Measurements from ENCODE around the gene SLC17A5. TPM values are rescaled to one million over a fixed set of nuclear protein-coding genes. Genes with fewer than 3 reads are reported as not detected.
A peak's percentile ranks its signal among the peaks of the same experiment; 100 is the strongest.
"Not testable (repeated sequence)": the region's sequence is repeated elsewhere in the genome, so short reads cannot be mapped to it uniquely, and the experiment has no call there.

The SLC17A5 gene, protein sequence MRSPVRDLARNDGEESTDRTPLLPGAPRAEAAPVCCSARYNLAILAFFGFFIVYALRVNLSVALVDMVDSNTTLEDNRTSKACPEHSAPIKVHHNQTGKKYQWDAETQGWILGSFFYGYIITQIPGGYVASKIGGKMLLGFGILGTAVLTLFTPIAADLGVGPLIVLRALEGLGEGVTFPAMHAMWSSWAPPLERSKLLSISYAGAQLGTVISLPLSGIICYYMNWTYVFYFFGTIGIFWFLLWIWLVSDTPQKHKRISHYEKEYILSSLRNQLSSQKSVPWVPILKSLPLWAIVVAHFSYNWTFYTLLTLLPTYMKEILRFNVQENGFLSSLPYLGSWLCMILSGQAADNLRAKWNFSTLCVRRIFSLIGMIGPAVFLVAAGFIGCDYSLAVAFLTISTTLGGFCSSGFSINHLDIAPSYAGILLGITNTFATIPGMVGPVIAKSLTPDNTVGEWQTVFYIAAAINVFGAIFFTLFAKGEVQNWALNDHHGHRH
- 10 to 100 TPM; 17.6 to 28.3 (median 19.9) TPM for polyA plus RNA-seq (ENCODE audit: insufficient read length in 4 of 4)

DNA sequence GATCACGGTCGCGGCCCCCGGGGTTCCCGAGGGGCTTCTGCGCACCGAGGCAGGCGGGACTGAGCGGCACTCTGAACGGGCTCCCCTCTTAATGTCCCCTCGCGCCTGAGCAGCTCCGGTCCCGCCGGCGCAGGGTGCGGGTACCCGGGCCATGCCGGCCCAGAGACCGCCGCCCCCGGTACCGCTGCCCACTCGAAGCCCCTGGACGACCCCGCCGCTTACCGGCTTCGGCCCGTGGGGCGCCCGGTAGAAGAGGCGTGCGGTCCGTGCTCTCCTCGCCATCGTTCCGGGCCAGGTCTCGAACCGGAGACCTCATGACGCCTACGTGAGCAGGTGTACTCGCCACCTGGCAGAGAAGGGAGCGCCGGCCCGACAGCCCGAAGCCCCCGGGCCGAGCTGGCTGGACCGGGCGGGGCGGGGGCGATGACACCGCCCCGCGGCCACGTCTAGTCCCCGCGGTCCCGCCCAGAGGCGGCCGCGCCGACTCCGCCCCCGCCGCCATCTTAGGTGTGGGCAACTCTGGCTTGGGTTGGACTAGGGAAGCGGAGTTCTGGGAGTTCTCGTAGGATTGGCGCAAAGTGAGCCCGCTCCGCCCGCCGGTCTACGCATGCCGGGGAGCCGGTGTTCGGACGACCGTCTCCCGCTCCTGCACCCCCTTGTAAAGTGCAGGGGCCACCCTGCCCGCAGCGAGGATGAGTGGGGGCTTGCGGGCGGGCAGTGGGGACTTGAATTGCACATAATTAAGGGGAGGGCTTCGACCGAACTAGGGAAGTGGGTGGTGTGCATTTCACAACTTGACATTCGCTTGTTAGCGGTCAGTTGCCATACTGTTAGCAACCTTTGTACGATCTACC, at the start of gene SLC17A5:
Gene SLC17A5 (minus strand): TSS at position 422 of the 854 bp plus-strand sequence. CDS start 106 bp downstream, at position 316.
- DNase-seq (ENCODE audit: low read depth in 4 of 4, low spot score in 3 of 4) = peak; percentile 77 to 84 (median 80)

DNA sequence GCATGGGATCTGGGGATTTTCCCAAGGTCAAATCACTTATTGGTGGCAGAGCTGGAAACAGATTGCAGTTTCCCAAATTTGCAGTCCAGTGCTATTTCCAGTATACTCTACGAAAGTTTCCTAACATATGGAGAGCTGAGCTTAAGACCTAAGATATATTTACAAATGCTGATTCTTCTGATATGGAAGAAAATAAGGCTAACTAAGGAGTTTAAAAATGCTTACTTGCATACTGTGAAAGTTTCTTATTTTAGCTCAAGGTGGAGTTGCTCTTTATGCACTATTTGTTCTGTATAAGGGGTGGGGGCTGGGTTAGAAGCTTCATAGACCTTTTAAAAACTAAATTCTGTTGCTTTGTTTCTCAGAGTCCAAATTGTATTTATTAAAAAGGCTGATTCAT, 49.7 kb upstream of the SLC17A5 start:
- DNase-seq (ENCODE audit: low read depth in 4 of 4, low spot score in 3 of 4) = no peak

DNA sequence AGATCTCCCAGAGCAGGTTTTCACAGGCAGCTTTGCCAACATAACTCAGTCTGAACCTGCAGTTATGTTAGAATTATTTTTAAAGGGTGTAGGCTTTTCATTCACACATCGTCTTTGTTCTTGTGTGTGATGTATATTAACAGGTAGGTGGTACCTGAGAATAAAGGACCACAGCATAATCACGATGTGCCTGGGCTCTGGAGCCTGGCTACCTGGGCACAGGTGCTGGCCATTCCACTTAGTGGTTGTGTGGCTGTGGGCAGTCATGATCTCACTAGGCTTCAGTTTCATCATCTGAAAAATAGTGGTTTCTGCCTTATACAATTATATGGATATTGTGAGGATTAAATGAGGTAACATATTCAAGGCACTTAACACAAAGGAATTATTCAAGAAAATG, 48.7 kb upstream of the SLC17A5 start:
- DNase-seq (ENCODE audit: low read depth in 4 of 4, low spot score in 3 of 4) = no peak

DNA sequence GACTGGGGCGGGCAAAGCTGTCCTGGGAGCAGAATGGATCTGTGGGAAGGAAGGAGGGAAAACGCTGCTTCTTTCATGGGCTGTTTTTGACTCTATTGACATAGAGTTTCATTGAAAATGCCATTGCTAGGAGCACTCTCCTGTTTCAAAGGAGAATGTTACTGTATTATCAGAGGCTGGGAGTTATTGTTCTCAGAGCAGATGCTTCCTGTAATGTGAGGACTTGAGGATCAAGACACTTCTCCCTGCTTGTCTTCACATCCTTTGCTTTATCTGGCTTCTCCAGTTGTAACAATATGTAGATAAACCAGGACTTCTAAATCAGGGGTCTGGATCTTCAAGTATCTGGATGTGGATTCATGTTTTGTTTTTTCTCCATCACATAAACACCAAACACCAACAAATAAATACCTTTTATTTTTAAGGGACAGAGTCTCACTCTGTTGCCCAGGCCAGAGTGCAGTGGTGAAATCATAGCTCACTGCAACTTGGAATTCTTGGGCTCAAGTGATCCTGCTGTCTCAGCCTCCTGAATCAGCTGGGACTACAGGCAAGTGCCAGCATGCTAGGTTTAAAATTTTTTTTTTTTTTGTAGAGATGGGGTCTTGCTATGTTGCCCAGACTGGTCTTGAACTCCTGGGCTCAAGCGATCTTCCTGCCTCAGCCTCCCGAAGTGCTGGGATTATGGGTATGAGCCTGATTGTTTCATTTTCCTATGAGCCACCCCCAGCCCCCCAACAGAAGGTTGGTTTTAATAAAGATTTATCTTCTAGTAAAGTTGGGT, 46.1 kb upstream of the SLC17A5 start:
- DNase-seq (ENCODE audit: low read depth in 4 of 4, low spot score in 3 of 4) = no peak

DNA sequence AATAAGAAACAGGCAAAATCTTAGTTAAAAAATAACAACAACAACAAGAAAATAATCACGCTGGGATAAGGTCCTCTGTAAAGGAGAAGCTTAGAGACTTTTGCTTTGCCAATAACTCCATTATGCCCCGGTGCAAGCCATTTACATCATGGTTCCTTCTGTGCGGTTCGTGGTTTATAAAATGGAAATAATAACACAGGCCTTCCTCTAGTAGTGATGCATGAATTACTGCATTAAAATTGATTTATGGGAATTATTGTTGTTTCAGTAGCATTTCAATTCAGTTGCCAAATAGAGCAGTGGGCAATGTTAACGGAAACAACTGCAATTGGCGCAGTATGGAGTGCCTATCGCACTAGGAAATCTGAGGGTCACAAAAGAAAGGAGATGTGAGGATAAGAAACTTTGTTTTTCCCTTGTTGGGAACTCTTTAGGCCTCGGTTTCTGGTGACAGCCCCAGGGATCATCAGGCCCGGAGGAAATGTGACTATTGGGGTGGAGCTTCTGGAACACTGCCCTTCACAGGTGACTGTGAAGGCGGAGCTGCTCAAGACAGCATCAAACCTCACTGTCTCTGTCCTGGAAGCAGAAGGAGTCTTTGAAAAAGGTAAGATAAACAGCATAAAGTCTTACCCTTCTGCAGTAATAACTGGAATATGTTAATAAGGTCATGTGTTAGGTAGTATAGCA, 43.3 kb upstream of the SLC17A5 start:
- no peak for DNase-seq (ENCODE audit: low read depth in 4 of 4, low spot score in 3 of 4)

DNA sequence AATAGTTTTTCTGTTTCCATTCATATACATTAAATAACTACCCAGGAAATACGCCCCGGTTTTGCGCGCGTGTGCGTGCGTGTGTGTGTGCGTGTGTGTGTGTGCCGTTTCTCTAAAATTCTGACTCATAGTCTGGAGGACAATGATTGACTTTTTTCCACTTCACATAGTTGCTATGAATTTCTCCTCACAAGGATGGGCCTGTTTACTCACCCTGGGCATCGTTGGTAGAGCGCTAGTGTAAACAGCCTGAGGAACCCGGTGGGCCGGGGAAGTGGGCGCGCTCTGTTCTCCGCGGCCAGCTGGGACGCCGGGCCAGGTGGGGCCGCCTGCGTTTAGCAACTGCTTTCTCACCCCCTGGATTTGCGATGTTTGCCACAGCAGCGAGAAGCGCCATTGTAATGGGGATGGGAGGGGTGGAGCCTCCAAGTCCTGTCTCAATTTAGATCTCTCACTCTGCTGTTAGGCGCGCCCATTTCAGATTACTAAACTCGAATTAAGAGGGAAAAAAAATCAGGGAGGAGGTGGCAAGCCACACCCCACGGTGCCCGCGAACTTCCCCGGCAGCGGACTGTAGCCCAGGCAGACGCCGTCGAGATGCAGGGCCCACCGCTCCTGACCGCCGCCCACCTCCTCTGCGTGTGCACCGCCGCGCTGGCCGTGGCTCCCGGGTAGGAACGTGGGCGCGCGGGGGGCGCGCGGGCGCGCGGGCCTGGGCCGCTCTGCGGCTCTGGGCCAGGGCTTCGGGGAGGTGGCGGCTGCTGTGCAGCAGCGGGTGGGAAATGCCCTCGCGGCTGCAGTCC, 42.0 kb upstream of the SLC17A5 start, which contains the start of gene CD109:
Gene CD109 (plus strand): TSS at position 585 of the 803 bp plus-strand sequence. CDS start 13 bp downstream, at position 598.
- DNase-seq (ENCODE audit: low read depth in 4 of 4, low spot score in 3 of 4) = peak in 3 of 4 donors; percentile 32 to 46 (median 42)

DNA sequence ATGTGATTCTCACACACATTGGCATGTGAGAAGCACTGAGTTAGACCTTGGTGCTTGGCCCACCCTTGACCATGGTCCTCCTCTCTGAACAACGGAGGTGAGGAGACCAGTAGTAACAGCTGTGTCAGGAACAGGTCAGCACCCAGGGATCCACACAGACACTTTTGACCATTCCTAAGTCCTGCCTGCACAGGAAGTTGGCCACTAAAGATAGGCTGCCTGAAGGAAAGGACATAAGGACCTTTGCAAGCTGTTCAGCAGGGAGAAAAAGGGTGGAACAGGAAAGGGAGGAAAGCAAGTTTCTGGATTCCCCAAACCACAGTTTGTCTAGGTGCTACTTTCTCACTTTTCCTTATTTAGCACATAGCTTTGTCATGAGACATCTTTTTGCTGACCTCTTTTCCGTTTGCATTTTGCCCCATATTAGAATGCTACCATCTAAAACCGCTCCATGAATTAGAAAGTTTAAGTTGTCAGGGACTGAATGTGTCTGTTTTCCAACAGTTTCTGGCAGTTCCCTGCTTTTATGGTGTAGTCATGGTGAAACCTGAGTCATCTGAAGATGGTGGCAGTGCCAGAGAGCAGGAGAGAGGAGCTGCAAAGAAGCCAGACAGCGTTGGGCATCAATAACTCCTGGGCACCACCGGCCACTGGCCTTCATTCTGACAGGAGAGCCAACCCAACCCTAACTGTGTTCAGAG, 41.1 kb upstream of the SLC17A5 start:
- no peak for DNase-seq (ENCODE audit: low read depth in 4 of 4, low spot score in 3 of 4)

DNA sequence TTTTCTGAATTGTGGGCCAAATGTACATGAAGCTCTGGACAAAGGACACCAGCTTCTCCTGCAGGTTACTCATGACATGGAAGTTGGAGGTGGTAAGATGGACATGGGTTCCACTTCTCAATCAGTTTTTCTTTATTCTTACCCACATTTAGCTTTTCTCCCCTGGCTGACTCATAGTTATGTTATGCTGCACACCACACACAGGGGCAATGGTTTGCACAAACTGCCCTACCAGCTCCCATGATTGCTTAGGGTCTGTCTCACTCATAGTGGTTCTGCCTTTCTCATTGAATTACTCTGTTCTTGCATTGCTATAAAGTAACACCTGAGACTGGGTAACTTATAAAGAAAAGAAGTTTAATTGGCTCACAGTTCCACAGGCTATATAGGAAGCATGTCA, 37.7 kb upstream of the SLC17A5 start:
- DNase-seq (ENCODE audit: low read depth in 4 of 4, low spot score in 3 of 4) = no peak

DNA sequence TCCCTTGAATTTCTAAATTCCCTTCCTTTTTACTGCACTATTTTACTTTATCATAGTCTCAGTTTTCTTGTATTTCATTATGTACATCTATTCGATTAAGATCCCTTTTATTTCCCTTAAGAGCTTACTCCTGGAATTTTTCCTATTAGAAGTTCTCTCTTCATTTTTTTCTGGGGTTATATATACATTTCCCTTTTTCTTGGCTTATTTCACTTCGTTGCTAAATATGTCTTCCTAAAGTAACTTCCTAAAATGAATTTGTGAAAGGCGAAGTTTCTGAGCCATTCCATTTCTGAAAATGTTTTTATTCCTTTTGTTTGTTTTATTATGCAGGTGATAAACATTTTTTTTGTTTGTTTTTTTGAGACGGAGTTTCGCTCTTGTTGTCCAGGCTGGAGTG, 36.3 kb upstream of the SLC17A5 start:
- DNase-seq (ENCODE audit: low read depth in 4 of 4, low spot score in 3 of 4) = no peak

DNA sequence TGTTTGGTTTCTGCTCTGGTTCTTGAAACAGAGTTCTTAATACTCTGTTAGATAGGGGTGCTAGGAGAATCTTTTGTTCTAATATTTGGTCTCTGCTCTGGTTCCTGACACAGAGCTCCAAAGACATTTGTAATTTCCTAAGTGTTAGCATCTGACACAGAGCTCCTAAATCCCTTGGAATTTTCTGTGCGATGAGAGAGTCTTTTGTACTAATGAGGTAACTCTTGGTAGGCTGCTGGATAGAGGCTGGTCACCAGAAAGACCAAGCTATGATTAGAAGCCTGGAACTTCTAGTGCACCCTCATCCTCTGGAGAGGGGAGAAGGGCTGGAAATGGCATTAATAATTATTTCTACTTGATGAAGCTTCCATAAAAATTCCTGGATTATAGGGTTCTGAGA, 34.6 kb upstream of the SLC17A5 start:
- no peak for DNase-seq (ENCODE audit: low read depth in 4 of 4, low spot score in 3 of 4)

DNA sequence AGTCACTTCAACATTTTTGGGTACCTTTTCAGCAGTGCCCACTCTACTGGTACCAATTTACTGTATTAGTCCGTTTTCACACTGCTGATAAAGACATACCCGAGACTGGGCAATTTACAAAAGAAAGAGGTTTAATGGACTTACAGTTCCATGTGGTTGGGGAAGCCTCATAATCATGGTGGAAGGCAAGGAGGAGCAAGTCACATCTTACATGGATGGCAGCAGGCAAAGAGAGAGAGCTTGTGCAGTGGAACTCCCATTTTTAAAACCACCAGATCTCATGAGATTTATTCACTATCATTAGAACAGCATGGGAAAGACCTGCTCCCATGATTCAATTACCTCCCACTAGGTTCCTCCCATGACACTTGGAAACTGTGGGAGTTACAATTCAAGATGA, 29.8 kb upstream of the SLC17A5 start:
- DNase-seq (ENCODE audit: low read depth in 4 of 4, low spot score in 3 of 4) = not testable (repeated sequence)

DNA sequence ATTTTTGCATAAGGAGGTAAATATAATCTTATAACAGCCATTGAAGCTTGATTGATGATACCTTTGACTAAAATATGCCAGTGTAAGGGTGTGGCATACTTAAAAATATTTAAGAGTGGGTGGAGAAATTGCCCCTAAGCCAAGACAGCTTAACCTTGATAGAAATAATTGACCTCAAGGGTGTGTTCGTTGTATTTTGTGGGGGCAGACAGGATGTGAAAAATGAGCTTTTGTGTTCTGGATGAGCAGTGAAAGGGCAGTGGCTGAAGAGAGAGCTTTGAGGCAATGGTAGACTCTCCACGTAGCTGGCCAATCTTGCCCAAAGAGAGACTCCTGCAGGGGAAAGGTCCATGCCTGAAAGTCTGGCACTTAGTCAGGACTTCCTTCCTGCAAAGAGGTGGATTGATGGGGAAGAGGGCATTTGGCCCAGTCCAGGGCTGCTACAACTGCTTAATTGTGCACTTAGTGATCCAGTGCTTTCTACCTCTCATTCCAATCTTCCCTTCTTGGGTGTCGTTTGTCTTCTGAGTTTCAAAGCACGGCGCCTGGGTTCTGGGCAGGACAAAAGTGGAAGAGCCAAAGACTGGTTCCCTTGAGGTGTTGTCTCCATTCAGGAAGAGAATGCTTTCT, 26.6 kb upstream of the SLC17A5 start:
- no peak for DNase-seq (ENCODE audit: low read depth in 4 of 4, low spot score in 3 of 4)

DNA sequence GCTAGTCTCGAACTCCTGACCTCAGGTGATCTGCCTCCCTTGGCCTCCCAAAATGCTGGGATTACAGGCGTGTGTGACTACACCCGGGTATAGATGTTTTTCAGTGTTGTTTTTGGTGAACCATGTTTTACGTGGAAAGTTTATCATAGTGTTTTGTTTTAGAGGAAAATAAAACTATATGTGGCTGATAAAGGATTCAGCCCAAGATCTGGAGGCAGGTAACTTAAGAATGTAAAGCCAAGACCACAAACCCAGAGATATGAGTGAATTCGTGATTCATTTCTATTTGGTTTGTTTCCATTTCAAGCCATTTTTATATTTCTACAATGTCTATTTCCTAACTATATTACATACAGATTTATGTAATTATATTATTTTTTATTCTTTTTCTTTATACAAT, 26.1 kb upstream of the SLC17A5 start:
- not testable (repeated sequence) for DNase-seq (ENCODE audit: low read depth in 4 of 4, low spot score in 3 of 4)

DNA sequence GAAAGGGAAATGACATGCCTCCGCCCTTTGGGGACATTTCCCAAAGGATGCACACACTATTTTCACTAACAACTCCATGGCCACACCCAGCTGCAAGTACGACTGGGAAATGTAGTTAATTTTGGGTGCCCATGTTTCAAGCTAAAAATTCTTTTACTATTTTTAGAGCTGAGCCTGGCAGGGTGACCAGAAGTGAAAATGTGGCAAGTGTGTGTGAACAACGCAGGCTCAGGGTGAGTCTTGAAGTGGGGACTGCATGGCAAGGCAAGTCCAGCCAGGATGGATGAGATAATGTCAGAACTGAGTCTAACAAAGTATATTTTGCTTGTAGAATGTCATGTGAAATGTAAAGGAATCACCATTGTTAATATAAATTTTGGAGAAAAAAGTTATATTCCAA, 25.2 kb upstream of the SLC17A5 start:
- DNase-seq (ENCODE audit: low read depth in 4 of 4, low spot score in 3 of 4) = no peak

DNA sequence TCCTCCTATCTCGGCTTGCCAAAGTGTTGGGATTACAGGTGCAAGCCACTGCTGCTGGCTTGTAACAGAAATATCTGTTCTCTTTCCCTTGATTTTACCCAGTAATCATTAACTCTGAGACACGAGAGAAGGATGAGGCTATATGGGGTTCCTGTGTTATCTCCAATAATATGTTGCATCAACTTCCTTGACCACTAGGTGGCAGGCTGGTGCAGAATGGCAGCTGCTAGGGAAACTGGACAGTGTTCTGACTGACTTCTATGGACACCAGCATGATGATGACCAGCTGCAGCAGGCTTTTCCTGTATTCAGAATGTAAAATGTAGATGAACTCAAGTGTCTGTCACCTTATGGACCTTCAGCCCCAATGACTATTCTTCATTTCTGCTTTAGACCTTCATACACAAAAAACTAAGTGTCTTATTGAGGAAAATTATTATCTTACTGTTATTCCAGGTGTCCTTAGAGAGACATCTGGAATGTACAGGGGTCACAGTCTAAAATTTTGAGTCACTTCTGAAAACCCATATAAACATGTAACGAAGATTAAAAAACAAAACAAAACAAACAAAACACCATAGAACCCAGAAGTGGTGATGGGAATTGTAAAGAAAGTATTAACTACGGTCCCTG, 21.8 kb upstream of the SLC17A5 start:
- peak in 3 of 4 donors; percentile 35 to 64 (median 60) for DNase-seq (ENCODE audit: low read depth in 4 of 4, low spot score in 3 of 4)

DNA sequence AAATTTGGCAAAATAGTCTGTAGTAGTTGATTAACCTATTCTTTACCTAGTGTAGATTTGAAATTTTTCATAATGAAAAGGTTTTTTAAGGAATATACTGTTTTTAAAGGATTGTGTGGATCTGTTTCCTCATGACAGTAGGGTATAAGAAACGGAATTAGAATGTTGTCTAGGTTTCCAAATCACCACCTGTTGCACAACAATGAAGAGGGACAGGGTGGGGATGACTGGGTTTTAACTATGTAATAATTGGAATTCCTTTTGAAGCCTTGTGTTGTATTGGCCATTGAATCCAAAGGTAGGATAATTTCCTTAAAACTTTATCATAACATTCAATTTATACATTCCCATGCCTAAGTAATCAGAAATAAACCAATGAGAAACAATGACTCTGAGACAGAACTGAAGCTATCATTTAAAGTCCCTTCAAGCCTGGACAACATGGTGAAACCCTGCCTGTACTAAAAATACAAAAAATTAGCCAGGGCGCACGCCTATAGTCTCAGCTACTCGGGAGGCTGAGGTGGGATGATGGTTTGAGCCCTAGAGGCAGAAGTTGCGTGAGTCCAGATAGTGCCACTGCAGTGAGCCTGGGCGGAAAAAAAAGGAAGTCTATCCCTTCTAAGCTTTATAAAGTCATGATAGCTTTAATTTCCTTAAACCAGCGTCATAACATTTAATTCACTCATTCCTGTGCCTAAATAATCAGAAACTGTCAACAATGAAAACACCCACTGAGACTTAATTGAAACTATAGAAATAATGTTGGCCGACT, 18.3 kb upstream of the SLC17A5 start:
- no peak for DNase-seq (ENCODE audit: low read depth in 4 of 4, low spot score in 3 of 4)

DNA sequence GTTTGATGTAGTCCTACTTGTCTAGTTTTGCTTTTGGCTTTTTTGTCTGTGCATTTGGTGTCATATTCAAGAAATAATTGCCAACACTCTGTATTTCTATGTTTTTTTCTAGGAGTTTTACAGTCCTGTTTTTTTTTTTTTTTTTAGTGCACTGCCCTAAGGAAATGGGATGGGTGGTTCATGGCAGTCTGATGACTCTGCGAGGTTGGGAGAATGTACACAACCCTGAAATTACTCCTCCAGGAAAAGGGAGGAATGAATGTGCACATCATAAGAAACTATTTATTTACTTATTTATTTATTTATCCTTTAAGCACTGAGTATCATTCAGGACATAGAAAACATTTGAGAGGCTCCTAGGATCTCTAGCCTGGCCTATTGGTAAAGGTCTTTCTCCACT, 15.2 kb upstream of the SLC17A5 start:
- DNase-seq (ENCODE audit: low read depth in 4 of 4, low spot score in 3 of 4) = no peak

Data from left renal pelvis (tissue), 4 donors.